ENCODE data around the gene CGB8. TPM values are rescaled to one million over a fixed set of nuclear protein-coding genes. Genes with fewer than 3 reads are reported as not detected.

CGB8 gene
- total and polyA plus RNA-seq, 4 donors, result not detected

DNA sequence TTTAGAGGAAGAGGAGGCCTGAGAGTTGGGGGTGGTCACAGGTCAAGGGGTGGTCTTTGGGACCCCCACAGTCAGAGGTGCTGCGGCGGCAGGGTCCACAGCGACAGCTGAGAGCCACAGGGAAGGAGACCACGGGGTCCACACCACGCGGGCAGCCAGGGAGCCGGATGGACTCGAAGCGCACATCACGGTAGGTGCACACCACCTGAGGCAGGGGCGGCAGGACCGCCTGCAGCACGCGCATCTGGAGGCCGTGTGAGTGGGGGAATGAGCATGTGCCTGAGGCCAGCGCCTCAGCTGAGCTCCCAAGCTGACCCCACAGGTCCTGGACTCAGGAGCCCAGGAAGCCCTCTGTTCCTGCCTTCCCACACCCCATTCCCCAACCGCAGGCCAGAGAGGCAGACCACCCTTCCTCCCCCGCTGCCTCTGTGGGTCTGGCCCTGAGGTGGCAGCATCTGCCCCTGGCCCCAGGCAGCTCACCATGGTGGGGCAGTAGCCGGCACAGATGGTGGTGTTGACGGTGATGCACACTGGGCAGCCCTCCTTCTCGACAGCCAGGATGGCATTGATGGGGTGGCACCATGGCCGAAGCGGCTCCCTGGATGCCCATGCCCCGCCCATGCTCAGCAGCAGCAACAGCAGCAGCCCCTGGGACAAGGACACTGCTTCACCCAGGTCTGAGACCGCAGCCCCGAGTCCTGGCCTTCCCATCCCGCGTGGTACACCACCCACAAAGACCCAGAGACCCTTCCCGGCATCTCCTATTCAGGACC is 32.7 kb downstream of the CGB8 start:
- peaks cover 5 to 22% (median 16%) of the 10 kb centered on the region in 4 donors for H3K4me1 ChIP-seq (ENCODE audit: control insufficient read depth in 4 of 4, insufficient read depth in 4 of 4, low read length in 3 of 4)
- H3K4me3 ChIP-seq (ENCODE audit: low read depth in 1 of 3, low read length in 3 of 3), result no peak overlapping the region
- H3K36me3 ChIP-seq (ENCODE audit: control insufficient read depth in 4 of 4, insufficient read depth in 3 of 4, low read depth in 1 of 4, low read length in 3 of 4), result peaks cover 3 to 26% (median 8%) of the 10 kb centered on the region in 4 donors
- H3K27me3 ChIP-seq (ENCODE audit: control insufficient read depth in 4 of 4, insufficient read depth in 4 of 4, low read length in 3 of 4), result no peaks in the 10 kb centered on the region
- no peaks in the 10 kb centered on the region for H3K9me3 ChIP-seq (ENCODE audit: control insufficient read depth in 4 of 4, low read length in 3 of 4)
- TF ChIP-seq NR2F2 (IDR thresholded peaks at IDR 0.05) (no peak), FOXA1 (IDR thresholded peaks at IDR 0.05) (no peak)
- TF ChIP-seq, protein P1, sequence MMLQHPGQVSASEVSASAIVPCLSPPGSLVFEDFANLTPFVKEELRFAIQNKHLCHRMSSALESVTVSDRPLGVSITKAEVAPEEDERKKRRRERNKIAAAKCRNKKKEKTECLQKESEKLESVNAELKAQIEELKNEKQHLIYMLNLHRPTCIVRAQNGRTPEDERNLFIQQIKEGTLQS (IDR thresholded peaks at IDR 0.05), result no peak
- DNase-seq (ENCODE audit: low spot score), result no peak
- H3K9ac ChIP-seq (ENCODE audit: low read depth in 1 of 2, low read length in 2 of 2), result no peak overlapping the region
- 96% methylated on average over 27 of the region's 29 CpGs for WGBS
- no peak overlapping the region for H3K27ac ChIP-seq (ENCODE audit: low read depth in 1 of 2, low read length in 2 of 2)

DNA sequence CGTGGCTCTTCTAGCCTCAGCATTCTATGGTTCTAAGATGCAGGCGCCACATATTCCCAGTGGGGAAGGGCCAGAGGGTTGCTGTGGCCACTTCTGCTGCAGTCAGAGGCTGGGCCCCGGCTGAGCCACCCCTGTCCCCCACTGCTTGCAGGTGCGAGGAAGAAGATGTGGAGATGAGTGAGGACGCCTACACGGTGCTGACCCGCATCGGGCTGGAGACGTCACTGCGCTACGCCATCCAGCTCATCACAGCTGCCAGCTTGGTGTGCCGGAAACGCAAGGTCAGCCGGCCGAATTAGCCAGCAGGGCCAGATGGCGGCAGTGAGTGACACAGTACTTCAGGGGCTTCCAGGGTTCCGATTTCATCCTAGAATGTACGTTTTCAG is 34.0 kb downstream of the CGB8 start:
- peaks cover 4 to 39% (median 9%) of the 10 kb centered on the region in 4 donors for H3K36me3 ChIP-seq (ENCODE audit: control insufficient read depth in 4 of 4, insufficient read depth in 3 of 4, low read depth in 1 of 4, low read length in 3 of 4)
- no peak for DNase-seq (ENCODE audit: low spot score)

DNA sequence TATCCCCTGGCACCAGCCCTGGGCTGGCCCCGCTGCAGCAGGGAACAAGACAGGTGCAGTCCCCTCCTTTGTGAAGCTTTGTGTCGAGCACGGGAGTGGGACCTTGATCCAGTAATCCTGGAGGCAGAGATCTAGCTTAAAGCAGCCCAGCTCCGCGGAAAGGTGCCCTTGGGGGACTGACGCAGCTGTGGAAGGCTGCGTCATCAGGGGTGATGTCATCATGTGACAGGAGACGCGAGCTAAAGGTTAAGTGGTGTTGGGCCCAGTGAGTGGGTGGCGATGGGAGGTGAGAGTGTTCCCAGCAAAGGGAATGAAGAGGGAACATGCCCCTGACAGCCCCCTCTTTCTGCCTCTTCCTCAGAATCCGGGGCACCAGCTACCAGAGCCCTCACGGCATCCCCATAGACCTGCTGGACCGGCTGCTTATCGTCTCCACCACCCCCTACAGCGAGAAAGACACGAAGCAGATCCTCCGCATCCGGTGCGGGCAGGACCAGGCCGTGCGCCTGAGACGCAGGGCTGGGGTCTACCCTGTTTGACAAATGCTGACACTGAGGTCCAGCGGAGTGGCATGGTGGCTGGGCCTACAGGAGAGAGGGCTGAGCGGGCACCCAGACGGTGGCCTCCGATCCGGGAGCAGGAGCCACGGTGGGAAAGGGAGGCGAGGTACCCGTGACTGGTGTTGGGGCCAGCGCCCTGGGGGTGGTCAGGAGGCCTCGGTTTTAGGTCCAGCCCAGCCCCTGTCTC is 34.6 kb downstream of the CGB8 start:
- H3K4me1 ChIP-seq (ENCODE audit: control insufficient read depth in 4 of 4, insufficient read depth in 4 of 4, low read length in 3 of 4), result peaks cover 5 to 19% (median 12%) of the 10 kb centered on the region in 4 donors
- TF ChIP-seq FOXA2 (IDR thresholded peaks at IDR 0.05) (no peak), SP1 (IDR thresholded peaks at IDR 0.05) (no peak), JUND (IDR thresholded peaks at IDR 0.05) (no peak), YY1 (IDR thresholded peaks at IDR 0.05) (no peak), EGR1 (IDR thresholded peaks at IDR 0.05; ENCODE audit: low read depth in 2 of 2) (no peak), FOXA1 (IDR thresholded peaks at IDR 0.05) (no peak), TAF1 (conservative IDR thresholded peaks at IDR 0.05) (no peak), RXRA (IDR thresholded peaks at IDR 0.05) (no peak), HNF4G (IDR thresholded peaks at IDR 0.05) (no peak), GABPA (IDR thresholded peaks at IDR 0.05 in 1 of 2, conservative IDR thresholded peaks at IDR 0.05 in 1 of 2) (no peak), RAD21 (IDR thresholded peaks at IDR 0.05) (no peak), HNF4A (conservative IDR thresholded peaks at IDR 0.05) (no peak), NR2F2 (IDR thresholded peaks at IDR 0.05) (no peak)
- TF ChIP-seq, protein P2, sequence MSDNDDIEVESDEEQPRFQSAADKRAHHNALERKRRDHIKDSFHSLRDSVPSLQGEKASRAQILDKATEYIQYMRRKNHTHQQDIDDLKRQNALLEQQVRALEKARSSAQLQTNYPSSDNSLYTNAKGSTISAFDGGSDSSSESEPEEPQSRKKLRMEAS (IDR thresholded peaks at IDR 0.05), result no peak
- TF ChIP-seq, protein P3, sequence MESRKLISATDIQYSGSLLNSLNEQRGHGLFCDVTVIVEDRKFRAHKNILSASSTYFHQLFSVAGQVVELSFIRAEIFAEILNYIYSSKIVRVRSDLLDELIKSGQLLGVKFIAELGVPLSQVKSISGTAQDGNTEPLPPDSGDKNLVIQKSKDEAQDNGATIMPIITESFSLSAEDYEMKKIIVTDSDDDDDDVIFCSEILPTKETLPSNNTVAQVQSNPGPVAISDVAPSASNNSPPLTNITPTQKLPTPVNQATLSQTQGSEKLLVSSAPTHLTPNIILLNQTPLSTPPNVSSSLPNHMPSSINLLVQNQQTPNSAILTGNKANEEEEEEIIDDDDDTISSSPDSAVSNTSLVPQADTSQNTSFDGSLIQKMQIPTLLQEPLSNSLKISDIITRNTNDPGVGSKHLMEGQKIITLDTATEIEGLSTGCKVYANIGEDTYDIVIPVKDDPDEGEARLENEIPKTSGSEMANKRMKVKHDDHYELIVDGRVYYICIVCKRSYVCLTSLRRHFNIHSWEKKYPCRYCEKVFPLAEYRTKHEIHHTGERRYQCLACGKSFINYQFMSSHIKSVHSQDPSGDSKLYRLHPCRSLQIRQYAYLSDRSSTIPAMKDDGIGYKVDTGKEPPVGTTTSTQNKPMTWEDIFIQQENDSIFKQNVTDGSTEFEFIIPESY (IDR thresholded peaks at IDR 0.05), result no peak
- TF ChIP-seq, protein P4, sequence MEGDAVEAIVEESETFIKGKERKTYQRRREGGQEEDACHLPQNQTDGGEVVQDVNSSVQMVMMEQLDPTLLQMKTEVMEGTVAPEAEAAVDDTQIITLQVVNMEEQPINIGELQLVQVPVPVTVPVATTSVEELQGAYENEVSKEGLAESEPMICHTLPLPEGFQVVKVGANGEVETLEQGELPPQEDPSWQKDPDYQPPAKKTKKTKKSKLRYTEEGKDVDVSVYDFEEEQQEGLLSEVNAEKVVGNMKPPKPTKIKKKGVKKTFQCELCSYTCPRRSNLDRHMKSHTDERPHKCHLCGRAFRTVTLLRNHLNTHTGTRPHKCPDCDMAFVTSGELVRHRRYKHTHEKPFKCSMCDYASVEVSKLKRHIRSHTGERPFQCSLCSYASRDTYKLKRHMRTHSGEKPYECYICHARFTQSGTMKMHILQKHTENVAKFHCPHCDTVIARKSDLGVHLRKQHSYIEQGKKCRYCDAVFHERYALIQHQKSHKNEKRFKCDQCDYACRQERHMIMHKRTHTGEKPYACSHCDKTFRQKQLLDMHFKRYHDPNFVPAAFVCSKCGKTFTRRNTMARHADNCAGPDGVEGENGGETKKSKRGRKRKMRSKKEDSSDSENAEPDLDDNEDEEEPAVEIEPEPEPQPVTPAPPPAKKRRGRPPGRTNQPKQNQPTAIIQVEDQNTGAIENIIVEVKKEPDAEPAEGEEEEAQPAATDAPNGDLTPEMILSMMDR (IDR thresholded peaks at IDR 0.05; ENCODE audit: low read depth, low read length, missing input control), result no peak
- TF ChIP-seq, protein P5, sequence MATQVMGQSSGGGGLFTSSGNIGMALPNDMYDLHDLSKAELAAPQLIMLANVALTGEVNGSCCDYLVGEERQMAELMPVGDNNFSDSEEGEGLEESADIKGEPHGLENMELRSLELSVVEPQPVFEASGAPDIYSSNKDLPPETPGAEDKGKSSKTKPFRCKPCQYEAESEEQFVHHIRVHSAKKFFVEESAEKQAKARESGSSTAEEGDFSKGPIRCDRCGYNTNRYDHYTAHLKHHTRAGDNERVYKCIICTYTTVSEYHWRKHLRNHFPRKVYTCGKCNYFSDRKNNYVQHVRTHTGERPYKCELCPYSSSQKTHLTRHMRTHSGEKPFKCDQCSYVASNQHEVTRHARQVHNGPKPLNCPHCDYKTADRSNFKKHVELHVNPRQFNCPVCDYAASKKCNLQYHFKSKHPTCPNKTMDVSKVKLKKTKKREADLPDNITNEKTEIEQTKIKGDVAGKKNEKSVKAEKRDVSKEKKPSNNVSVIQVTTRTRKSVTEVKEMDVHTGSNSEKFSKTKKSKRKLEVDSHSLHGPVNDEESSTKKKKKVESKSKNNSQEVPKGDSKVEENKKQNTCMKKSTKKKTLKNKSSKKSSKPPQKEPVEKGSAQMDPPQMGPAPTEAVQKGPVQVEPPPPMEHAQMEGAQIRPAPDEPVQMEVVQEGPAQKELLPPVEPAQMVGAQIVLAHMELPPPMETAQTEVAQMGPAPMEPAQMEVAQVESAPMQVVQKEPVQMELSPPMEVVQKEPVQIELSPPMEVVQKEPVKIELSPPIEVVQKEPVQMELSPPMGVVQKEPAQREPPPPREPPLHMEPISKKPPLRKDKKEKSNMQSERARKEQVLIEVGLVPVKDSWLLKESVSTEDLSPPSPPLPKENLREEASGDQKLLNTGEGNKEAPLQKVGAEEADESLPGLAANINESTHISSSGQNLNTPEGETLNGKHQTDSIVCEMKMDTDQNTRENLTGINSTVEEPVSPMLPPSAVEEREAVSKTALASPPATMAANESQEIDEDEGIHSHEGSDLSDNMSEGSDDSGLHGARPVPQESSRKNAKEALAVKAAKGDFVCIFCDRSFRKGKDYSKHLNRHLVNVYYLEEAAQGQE (IDR thresholded peaks at IDR 0.05), result no peak
- TF ChIP-seq, protein P1 (IDR thresholded peaks at IDR 0.05), result no peak
- no peak overlapping the region for H3K4me3 ChIP-seq (ENCODE audit: low read depth in 1 of 3, low read length in 3 of 3)
- WGBS, result 97% methylated on average over 32 of the region's 32 CpGs
- no peak overlapping the region for H3K27ac ChIP-seq (ENCODE audit: low read depth in 1 of 2, low read length in 2 of 2)
- H3K9me3 ChIP-seq (ENCODE audit: control insufficient read depth in 4 of 4, low read length in 3 of 4), result no peaks in the 10 kb centered on the region
- H3K9ac ChIP-seq (ENCODE audit: low read depth in 1 of 2, low read length in 2 of 2), result no peak overlapping the region
- DNase-seq (ENCODE audit: low spot score), result no peak
- H3K36me3 ChIP-seq (ENCODE audit: control insufficient read depth in 4 of 4, insufficient read depth in 3 of 4, low read depth in 1 of 4, low read length in 3 of 4), result peaks cover 4 to 45% (median 12%) of the 10 kb centered on the region in 4 donors
- no peaks in the 10 kb centered on the region for H3K27me3 ChIP-seq (ENCODE audit: control insufficient read depth in 4 of 4, insufficient read depth in 4 of 4, low read length in 3 of 4)

More for the DNA sequence above, 34.0 kb downstream of the CGB8 start:
- no peak overlapping the region for H3K9ac ChIP-seq (ENCODE audit: low read depth in 1 of 2, low read length in 2 of 2)
- H3K4me3 ChIP-seq (ENCODE audit: low read depth in 1 of 3, low read length in 3 of 3), result no peak overlapping the region
- TF ChIP-seq SP1 (IDR thresholded peaks at IDR 0.05) (no peak), NR2F2 (IDR thresholded peaks at IDR 0.05) (no peak)
- no peak overlapping the region for H3K27ac ChIP-seq (ENCODE audit: low read depth in 1 of 2, low read length in 2 of 2)
- 96% methylated on average over 18 of the region's 18 CpGs for WGBS
- H3K4me1 ChIP-seq (ENCODE audit: control insufficient read depth in 4 of 4, insufficient read depth in 4 of 4, low read length in 3 of 4), result peaks cover 5 to 22% (median 16%) of the 10 kb centered on the region in 4 donors
- no peaks in the 10 kb centered on the region for H3K9me3 ChIP-seq (ENCODE audit: control insufficient read depth in 4 of 4, low read length in 3 of 4)
- no peaks in the 10 kb centered on the region for H3K27me3 ChIP-seq (ENCODE audit: control insufficient read depth in 4 of 4, insufficient read depth in 4 of 4, low read length in 3 of 4)

Measured in liver (tissue), 9 donors.